Upper lobe of left lung (tissue), 4 donors: Measurements from ENCODE around the gene INPP4B.

ENCODE experiments used
- EP300 ChIP-seq, 4 donors: sonication (generic); formaldehyde crosslinking; IDR thresholded peaks; one replicate each; pipeline ENCODE4 v1.5.1; 2017; ENCODE audit warnings: antibody characterized with exemption in 4 of 4, control low read depth in 2 of 4
- POLR2A ChIP-seq, 4 donors: fragments of 450-650 bp; IDR thresholded peaks; one replicate each; pipeline ENCODE4 v1.5.1; 2016 to 2017; ENCODE audit warnings: antibody characterized with exemption in 4 of 4, mild to moderate bottlenecking in 2 of 4
- POLR2AphosphoS5 ChIP-seq, 2 donors: sonication (generic); formaldehyde crosslinking; IDR thresholded peaks; one replicate each; pipeline ENCODE4 v1.5.1; 2017; ENCODE audit warnings: antibody characterized with exemption in 2 of 2
- TF ChIP-seq, protein P1 (sequence below), 6 experiments: fragments of 450-650 bp in 4 of 6; fragments of 200-600 bp in 2 of 6; sonication (generic) in 2 of 6; IDR thresholded peaks; one replicate each; pipeline ENCODE4 v1.5.1; 2016 to 2019; ENCODE audit warnings: antibody characterized with exemption in 6 of 6

DNA sequence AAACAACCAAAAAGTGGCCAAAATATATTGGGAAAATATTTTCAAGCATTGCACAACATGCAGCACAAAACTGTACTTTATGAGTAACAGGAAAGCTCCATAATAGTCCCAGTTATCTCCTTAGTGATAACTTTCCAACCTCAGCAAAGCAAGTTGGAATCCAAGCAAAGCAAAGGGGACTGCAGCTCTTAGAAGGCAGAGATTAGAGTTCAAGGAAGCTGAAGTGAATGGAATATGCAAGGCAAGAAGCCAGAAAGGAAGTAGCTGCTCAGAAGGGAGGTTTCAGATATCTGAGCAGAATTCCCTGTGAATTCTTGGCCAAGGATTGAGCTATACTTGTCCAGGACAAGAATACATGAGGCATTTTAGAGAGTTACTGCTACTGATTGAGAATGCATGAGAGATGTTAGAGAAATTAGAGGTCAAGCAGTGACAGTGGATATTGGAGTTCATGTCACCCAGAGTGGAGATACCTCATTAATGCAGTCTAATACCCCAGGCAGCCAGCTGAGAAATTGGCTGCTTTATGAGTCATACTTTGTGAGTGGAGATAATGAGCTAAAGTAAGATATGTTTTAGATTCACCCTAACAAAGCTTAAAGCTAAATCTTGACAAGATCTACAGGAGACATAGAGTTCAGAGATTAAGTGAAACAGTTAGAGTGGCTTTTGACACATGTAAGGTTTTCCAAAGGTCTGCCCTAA is 102.8 kb downstream of the INPP4B start:
- TF ChIP-seq, protein P1, sequence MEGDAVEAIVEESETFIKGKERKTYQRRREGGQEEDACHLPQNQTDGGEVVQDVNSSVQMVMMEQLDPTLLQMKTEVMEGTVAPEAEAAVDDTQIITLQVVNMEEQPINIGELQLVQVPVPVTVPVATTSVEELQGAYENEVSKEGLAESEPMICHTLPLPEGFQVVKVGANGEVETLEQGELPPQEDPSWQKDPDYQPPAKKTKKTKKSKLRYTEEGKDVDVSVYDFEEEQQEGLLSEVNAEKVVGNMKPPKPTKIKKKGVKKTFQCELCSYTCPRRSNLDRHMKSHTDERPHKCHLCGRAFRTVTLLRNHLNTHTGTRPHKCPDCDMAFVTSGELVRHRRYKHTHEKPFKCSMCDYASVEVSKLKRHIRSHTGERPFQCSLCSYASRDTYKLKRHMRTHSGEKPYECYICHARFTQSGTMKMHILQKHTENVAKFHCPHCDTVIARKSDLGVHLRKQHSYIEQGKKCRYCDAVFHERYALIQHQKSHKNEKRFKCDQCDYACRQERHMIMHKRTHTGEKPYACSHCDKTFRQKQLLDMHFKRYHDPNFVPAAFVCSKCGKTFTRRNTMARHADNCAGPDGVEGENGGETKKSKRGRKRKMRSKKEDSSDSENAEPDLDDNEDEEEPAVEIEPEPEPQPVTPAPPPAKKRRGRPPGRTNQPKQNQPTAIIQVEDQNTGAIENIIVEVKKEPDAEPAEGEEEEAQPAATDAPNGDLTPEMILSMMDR (IDR thresholded peaks at IDR 0.05), result no peak
- no peak for TF ChIP-seq EP300 (IDR thresholded peaks at IDR 0.05)
- TF ChIP-seq POLR2AphosphoS5 (IDR thresholded peaks at IDR 0.05), result no peak
- no peak for TF ChIP-seq POLR2A (IDR thresholded peaks at IDR 0.05)
